Measurements from ENCODE around the gene ZNF747.
"Not testable (repeated sequence)": the region's sequence is repeated elsewhere in the genome, so short reads cannot be mapped to it uniquely, and the experiment has no call there.

DNA sequence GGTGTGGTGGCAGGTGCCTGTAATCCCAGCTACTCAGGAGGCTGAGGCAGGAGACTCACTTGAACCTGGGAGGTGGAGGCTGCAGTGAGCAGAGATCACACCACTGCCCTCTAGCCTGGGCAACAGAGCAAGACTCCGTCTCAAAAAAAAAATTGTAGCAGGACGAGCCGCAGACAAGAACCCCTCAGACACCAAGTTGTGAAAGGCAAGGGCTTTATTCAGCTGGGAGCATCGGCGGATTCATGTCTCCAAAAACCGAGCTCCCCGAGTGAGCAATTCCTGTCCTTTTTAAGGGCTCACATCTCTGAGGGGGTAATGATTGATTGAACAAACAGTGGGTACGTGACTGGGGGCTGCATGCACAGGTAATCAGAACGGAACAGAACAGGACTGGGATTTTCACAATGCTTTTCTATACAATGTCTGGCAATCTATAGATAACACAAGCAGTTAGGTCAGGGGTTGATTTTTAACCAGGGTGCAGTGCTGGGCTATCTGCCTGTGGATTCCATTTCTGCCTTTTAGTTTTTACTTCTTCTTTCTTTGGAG, 6.3 kb upstream of the ZNF747 start:
- TF ChIP-seq CTBP1 (IDR thresholded peaks at IDR 0.05; ENCODE audit: borderline replicate concordance); FOXK2 (IDR thresholded peaks at IDR 0.05); HDGF (IDR thresholded peaks at IDR 0.05; ENCODE audit: borderline replicate concordance); L3MBTL2 (conservative IDR thresholded peaks at IDR 0.05); FOXM1 (IDR thresholded peaks at IDR 0.05; ENCODE audit: borderline replicate concordance); ELF4 (IDR thresholded peaks at IDR 0.05); SUZ12 (IDR thresholded peaks at IDR 0.05); ZNF384 (IDR thresholded peaks at IDR 0.05); ARNT (IDR thresholded peaks at IDR 0.05); SP1 (IDR thresholded peaks at IDR 0.05); TARDBP (IDR thresholded peaks at IDR 0.05); BHLHE40 (IDR thresholded peaks at IDR 0.05; ENCODE audit: borderline replicate concordance): not testable (repeated sequence)

Measured in HEK293T (cell line).